Astrocyte of the cerebellum (primary cell): ENCODE data around the gene SLIT3.

Source experiments
- DNase-seq: peaks from one replicate; pipeline ENCODE4 v3.0.0-alpha.2; 2011; ENCODE audit warnings: low read depth
- H3K4me3 ChIP-seq: 2 replicates; pipeline ENCODE4 v1.5.1; 2011; ENCODE audit warnings: mild to moderate bottlenecking, low read depth, low read length, moderate library complexity
- CTCF ChIP-seq: IDR thresholded peaks from 2 replicates; pipeline ENCODE4 v1.5.1; 2012; ENCODE audit warnings: low read length, low read depth, moderate library complexity, mild to moderate bottlenecking; ENCODE audit errors: missing control alignments
- in situ Hi-C: cut with HindIII; loops from 2 replicates; pipeline ENCODE4 v1.10.0; 2017; ENCODE audit warnings: low sequenced_read_pairs

Gene SLIT3

GRCh38 chr5:168820874-168821273, 480.1 kb downstream of the SLIT3 start:
- no peak for TF ChIP-seq CTCF
- in situ Hi-C loops: no loop called here
- no peak overlapping the region for H3K4me3 ChIP-seq
- DNase-seq: no peak

GRCh38 chr5:168819004-168819621, 481.8 kb downstream of the SLIT3 start:
- in situ Hi-C loops: no loop called here
- TF ChIP-seq CTCF: no peak
- H3K4me3 ChIP-seq: no peak overlapping the region
- no peak for DNase-seq

GRCh38 chr5:168818558-168818957, 482.4 kb downstream of the SLIT3 start:
- TF ChIP-seq CTCF: no peak
- in situ Hi-C loops: no loop called here
- DNase-seq: no peak
- no peak overlapping the region for H3K4me3 ChIP-seq

- in situ Hi-C loops: no loop called here
- TF ChIP-seq CTCF: no peak
- no peak overlapping the region for H3K4me3 ChIP-seq
- DNase-seq: no peak
Observed at GRCh38 chr5:168817591-168817990, 483.3 kb downstream of the SLIT3 start.

- in situ Hi-C loops: no loop called here
- no peak overlapping the region for H3K4me3 ChIP-seq
- DNase-seq: no peak
- TF ChIP-seq CTCF: no peak
Observed at GRCh38 chr5:168816661-168817060, 484.3 kb downstream of the SLIT3 start.

- in situ Hi-C loops: loop anchor here (5.0 kb wide), 1 partner anchor 81 kb away; no protein-coding TSS in a partner anchor
- TF ChIP-seq CTCF: no peak
- no peak for DNase-seq
- no peak overlapping the region for H3K4me3 ChIP-seq
Observed at GRCh38 chr5:168813184-168813968, 487.6 kb downstream of the SLIT3 start.
